Osteoblast (primary cell): ENCODE results near the gene CEP170B. TPM values are rescaled to one million over a fixed set of nuclear protein-coding genes. Genes with fewer than 3 reads are reported as not detected.

ENCODE experiments used
- DNase-seq: peaks from one replicate; pipeline ENCODE4 v3.0.0; 2011; ENCODE audit warnings: low spot score, mixed read lengths; ENCODE audit not compliant: insufficient read length; ENCODE audit errors: missing footprints
- H2AFZ ChIP-seq: 2 replicates; pipeline ENCODE4 v1.6.0; 2011; ENCODE audit warnings: mild to moderate bottlenecking, low read length
- H3K27ac ChIP-seq: 2 replicates; pipeline ENCODE4 v1.5.1; 2011; ENCODE audit warnings: mild to moderate bottlenecking, low read depth, low read length, moderate library complexity
- H3K27me3 ChIP-seq: 2 replicates; pipeline ENCODE4 v1.6.0; 2012; ENCODE audit warnings: mild to moderate bottlenecking, control low read depth, inconsistent platforms, low read length, moderate library complexity; ENCODE audit not compliant: insufficient read depth
- H3K36me3 ChIP-seq: 2 replicates; pipeline ENCODE4 v1.5.1; 2011; ENCODE audit warnings: mild to moderate bottlenecking, low read length, control low read depth, moderate library complexity; ENCODE audit not compliant: insufficient read depth
- H3K4me1 ChIP-seq: 2 replicates; pipeline ENCODE4 v1.5.1; 2011; ENCODE audit warnings: mild to moderate bottlenecking, low read length, control low read depth, moderate library complexity; ENCODE audit not compliant: insufficient read depth
- H3K4me2 ChIP-seq: 2 replicates; pipeline ENCODE4 v1.6.0; 2011; ENCODE audit warnings: mild to moderate bottlenecking, low read length; ENCODE audit not compliant: insufficient read depth
- H3K4me3 ChIP-seq: fragments of 200-600 bp; sonication (generic); 3 replicates; pipeline ENCODE4 v1.5.1; 2012; ENCODE audit warnings: mild to moderate bottlenecking, low read length, inconsistent platforms; ENCODE audit not compliant: insufficient read depth
- H3K79me2 ChIP-seq: 2 replicates; pipeline ENCODE4 v1.6.0; 2012; ENCODE audit warnings: mild to moderate bottlenecking, low read length, control low read depth, inconsistent platforms; ENCODE audit not compliant: insufficient read depth
- H3K9me3 ChIP-seq: 2 replicates; pipeline ENCODE4 v1.5.1; 2011; ENCODE audit warnings: low read depth, low read length, control low read depth
- H4K20me1 ChIP-seq: 2 replicates; pipeline ENCODE4 v1.6.0; 2012; ENCODE audit warnings: mild to moderate bottlenecking, low read length, control low read depth; ENCODE audit not compliant: insufficient read depth
- total RNA-seq: library from RNA; depleted of rRNA; stranded (reverse); fragments of >200 nt; gene quantifications from 2 replicates; pipeline ENCODE4 v1.2.3, GENCODE V29; 2012
- TF ChIP-seq, protein P1 (sequence below): IDR thresholded peaks from 2 replicates; pipeline ENCODE4 v1.5.1; 2011; ENCODE audit warnings: mild to moderate bottlenecking, low read depth, low read length, moderate library complexity; ENCODE audit errors: extremely low read depth

CEP170B gene
- total RNA-seq, 1 donor = 21.0 TPM

DNA sequence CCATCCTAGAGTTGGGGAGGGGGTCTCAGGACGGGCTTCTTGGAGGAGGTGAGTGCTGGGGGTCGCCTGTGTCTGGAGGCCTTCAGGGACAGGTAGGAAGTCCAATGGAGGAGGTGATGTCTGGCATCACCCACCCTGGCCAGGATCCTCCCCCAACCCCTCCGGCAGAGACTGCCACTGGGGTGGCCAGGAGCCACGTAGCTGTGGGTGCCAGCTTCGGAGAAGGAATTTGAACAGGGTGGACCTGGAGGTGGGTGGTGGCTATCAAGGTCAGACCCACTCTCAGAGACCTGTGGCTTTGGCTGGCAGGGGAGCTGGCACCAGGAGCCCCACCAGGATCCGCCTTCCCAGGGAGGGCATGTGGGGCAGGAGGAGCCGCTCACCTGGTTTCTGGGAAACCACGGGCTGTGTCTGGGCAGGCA is 9.1 kb downstream of the CEP170B start:
- Histone ChIP-seq H4K20me1 (peaks cover 58% of the 10 kb centered on the region), H3K79me2 (peaks cover 70% of the 10 kb centered on the region)

GRCh38 chr14:104874571-104875411 is 9.7 kb downstream of the CEP170B start:
- H3K4me3 ChIP-seq = no peak overlapping the region
- DNase-seq = peak; percentile 67
- H4K20me1 ChIP-seq = peaks cover 60% of the 10 kb centered on the region
- no peak overlapping the region for H3K27ac ChIP-seq
- no peaks in the 10 kb centered on the region for H3K27me3 ChIP-seq
- H2AFZ ChIP-seq = no peak overlapping the region
- TF ChIP-seq, protein P1, sequence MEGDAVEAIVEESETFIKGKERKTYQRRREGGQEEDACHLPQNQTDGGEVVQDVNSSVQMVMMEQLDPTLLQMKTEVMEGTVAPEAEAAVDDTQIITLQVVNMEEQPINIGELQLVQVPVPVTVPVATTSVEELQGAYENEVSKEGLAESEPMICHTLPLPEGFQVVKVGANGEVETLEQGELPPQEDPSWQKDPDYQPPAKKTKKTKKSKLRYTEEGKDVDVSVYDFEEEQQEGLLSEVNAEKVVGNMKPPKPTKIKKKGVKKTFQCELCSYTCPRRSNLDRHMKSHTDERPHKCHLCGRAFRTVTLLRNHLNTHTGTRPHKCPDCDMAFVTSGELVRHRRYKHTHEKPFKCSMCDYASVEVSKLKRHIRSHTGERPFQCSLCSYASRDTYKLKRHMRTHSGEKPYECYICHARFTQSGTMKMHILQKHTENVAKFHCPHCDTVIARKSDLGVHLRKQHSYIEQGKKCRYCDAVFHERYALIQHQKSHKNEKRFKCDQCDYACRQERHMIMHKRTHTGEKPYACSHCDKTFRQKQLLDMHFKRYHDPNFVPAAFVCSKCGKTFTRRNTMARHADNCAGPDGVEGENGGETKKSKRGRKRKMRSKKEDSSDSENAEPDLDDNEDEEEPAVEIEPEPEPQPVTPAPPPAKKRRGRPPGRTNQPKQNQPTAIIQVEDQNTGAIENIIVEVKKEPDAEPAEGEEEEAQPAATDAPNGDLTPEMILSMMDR = no peak
- peaks cover 7% of the 10 kb centered on the region for H3K4me1 ChIP-seq
- no peaks in the 10 kb centered on the region for H3K9me3 ChIP-seq
- H3K36me3 ChIP-seq = peaks cover 15% of the 10 kb centered on the region
- peaks cover 63% of the 10 kb centered on the region for H3K79me2 ChIP-seq
- no peak overlapping the region for H3K4me2 ChIP-seq

More for the DNA sequence above, 9.1 kb downstream of the CEP170B start:
- H3K9me3 ChIP-seq = no peaks in the 10 kb centered on the region
- DNase-seq = peak; percentile 73
- H3K36me3 ChIP-seq = peaks cover 15% of the 10 kb centered on the region
- H3K4me1 ChIP-seq = peaks cover 7% of the 10 kb centered on the region
- no peak overlapping the region for H2AFZ ChIP-seq
- H3K27ac ChIP-seq = no peak overlapping the region
- TF ChIP-seq, protein P1 = no peak
- no peak overlapping the region for H3K4me2 ChIP-seq
- no peak overlapping the region for H3K4me3 ChIP-seq
- H3K27me3 ChIP-seq = no peaks in the 10 kb centered on the region

DNA sequence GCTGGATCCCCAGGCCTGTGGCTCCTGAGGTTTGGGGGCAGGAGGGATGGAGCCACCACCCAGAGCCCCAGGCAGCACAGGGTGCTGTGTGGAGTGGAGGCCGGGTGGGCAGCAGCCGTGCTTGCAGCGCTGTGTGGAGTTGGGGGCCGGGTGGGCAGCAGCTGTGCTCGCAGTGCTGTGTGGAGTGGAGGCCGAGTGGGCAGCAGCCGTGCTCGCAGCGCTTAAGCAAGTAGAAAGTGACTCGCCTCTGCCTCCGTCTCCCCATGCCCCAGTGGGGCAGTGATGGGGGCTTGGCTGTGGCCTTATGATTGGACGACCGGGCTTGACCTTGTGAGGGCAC is 10.3 kb downstream of the CEP170B start:
- Histone ChIP-seq H4K20me1 (peaks cover 58% of the 10 kb centered on the region), H2AFZ (no peak overlapping the region), H3K4me3 (no peak overlapping the region), H3K27me3 (no peaks in the 10 kb centered on the region), H3K36me3 (peaks cover 12% of the 10 kb centered on the region), H3K79me2 (peaks cover 58% of the 10 kb centered on the region), H3K4me1 (peaks cover 7% of the 10 kb centered on the region), H3K27ac (no peak overlapping the region), H3K9me3 (no peaks in the 10 kb centered on the region), H3K4me2 (no peak overlapping the region)
- TF ChIP-seq, protein P1 = no peak
- no peak for DNase-seq

DNA sequence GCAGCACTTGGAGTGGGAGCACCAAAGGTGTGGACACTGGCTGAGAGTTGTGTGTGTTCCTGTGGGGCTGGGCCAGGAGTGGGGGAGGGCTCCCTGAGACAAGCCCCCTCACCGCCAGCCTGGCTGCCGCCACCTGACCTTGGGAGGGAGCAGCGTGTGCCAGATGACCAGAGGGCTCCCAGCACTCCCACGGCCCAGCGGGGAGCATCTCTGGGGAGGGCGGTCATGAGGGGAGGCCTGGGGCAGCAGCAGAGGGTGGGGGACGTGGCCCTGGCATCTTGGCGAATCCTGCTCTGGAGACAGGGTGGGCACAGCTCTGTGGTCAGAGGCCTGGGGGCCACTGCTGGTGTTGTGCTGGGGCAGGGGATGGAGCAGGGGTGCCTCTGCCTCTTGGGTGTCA is 10.7 kb downstream of the CEP170B start:
- H3K4me1 ChIP-seq = peaks cover 7% of the 10 kb centered on the region
- TF ChIP-seq, protein P1 = no peak
- peaks cover 10% of the 10 kb centered on the region for H3K36me3 ChIP-seq
- no peak overlapping the region for H2AFZ ChIP-seq
- H3K4me3 ChIP-seq = no peak overlapping the region
- no peak overlapping the region for H3K27ac ChIP-seq
- H4K20me1 ChIP-seq = peaks cover 55% of the 10 kb centered on the region
- H3K4me2 ChIP-seq = no peak overlapping the region
- H3K79me2 ChIP-seq = peaks cover 54% of the 10 kb centered on the region
- H3K27me3 ChIP-seq = no peaks in the 10 kb centered on the region
- H3K9me3 ChIP-seq = no peaks in the 10 kb centered on the region
- peak; percentile 67 for DNase-seq
